ENCODE measurements around the gene MAP2K4. TPM values are rescaled to one million over a fixed set of nuclear protein-coding genes. Genes with fewer than 3 reads are reported as not detected.

Gene MAP2K4
- total RNA-seq, 4 donors from 2014 or later = 25.2 to 43.0 (median 33.2) TPM

GRCh38 chr17:12133183-12133582 lies 112.5 kb downstream of the MAP2K4 start:
- Histone ChIP-seq H3K27ac (no peak overlapping the region), H3K4me1 (no peaks in the 10 kb centered on the region), H3K27me3 (no peaks in the 10 kb centered on the region), H3K9me3 (peaks cover 0 to 7% (median 0%) of the 10 kb centered on the region in 3 donors), H3K4me3 (no peak overlapping the region), H3K36me3 (peaks cover 0 to 100% (median 0%) of the 10 kb centered on the region in 3 donors)
- intact Hi-C loops (cut with DNase I) = no loop called here
- DNase-seq = no peak
- TF ChIP-seq POLR2A (IDR thresholded peaks at IDR 0.05) (no peak), CTCF (IDR thresholded peaks at IDR 0.05) (no peak)
- 86% methylated on average over 6 of the region's 6 CpGs for WGBS, 2 donors

DNA sequence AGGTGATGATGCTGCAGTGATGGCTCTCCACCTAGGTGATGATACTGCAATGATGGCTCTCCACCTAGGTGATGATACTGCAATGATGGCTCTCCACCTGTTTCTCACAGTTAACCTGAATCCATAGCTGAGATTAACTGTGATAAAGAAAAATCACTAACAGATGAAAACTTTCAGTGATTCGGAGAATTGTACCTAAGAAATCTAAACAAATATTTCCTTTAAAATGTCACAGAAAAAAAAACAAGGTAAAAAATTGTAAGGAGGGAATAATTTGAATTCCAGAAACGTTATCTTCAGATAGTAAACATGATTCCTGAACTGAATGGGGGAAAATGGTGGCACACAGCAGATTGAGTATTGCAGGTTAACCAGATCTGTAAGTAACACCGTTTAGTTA lies 113.4 kb downstream of the MAP2K4 start:
- Histone ChIP-seq H3K4me1 (no peaks in the 10 kb centered on the region), H3K9me3 (peaks cover 0 to 7% (median 0%) of the 10 kb centered on the region in 3 donors), H3K4me3 (no peak overlapping the region), H3K27me3 (no peaks in the 10 kb centered on the region), H3K36me3 (peaks cover 0 to 100% (median 0%) of the 10 kb centered on the region in 3 donors), H3K27ac (no peak overlapping the region)
- WGBS, 2 donors = 67 to 78% methylated on average over 3 of the region's 3 CpGs
- no peak for TF ChIP-seq POLR2A (IDR thresholded peaks at IDR 0.05)
- TF ChIP-seq CTCF (IDR thresholded peaks at IDR 0.05) = no peak
- intact Hi-C loops (cut with DNase I) = no loop called here
- no peak for DNase-seq

DNA sequence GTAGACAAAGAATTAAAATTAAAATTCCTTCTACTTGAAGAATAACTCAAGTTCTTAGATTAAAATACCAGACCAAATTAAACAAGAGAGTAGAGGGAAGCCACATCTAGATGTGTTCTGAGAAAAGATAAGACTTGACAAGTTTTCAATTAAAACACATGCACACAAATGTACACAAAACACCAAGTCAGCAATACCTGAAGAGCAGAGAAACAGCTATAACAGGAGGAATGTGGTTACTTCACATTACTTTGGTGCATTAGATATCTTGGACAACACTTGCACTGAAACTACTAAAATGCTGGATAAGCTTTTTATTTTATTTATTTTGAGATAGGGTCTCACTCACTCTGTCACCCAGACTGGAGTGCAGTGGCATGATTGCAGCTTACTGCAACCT lies 113.9 kb downstream of the MAP2K4 start:
- Histone ChIP-seq H3K36me3 (peaks cover 0 to 100% (median 0%) of the 10 kb centered on the region in 3 donors), H3K27me3 (no peaks in the 10 kb centered on the region), H3K9me3 (peaks cover 0 to 7% (median 0%) of the 10 kb centered on the region in 3 donors), H3K4me3 (no peak overlapping the region), H3K4me1 (no peaks in the 10 kb centered on the region), H3K27ac (no peak overlapping the region)
- DNase-seq = no peak
- TF ChIP-seq CTCF (IDR thresholded peaks at IDR 0.05) = no peak
- TF ChIP-seq POLR2A (IDR thresholded peaks at IDR 0.05) = no peak
- intact Hi-C loops (cut with DNase I) = no loop called here

DNA sequence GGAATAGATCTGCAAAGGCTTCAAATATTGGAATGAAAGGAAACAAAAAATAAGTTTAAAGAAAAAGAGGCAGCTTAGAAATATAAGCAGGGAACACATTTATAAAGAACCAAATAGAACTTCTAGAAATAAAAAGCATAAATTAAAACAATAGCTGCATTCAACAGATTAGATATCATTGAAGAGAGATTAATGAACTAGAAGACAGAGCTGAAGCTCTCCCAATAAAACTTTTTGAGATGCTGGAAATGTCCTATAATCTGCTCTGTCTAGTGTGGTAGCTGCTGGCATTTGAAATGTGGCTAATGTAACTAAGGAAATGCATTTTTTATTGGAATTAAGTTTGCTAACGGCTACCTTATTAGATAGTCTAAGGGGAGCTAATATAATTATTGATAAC lies 115.6 kb downstream of the MAP2K4 start:
- no peak overlapping the region for H3K27ac ChIP-seq
- no peak overlapping the region for H3K4me3 ChIP-seq
- no peak for DNase-seq
- 92 to 100% methylated on average over 1 of the region's 1 CpG for WGBS, 2 donors
- H3K9me3 ChIP-seq = peaks cover 0 to 7% (median 0%) of the 10 kb centered on the region in 3 donors
- TF ChIP-seq CTCF (IDR thresholded peaks at IDR 0.05) (no peak), POLR2A (IDR thresholded peaks at IDR 0.05) (no peak)
- H3K27me3 ChIP-seq = no peaks in the 10 kb centered on the region
- intact Hi-C loops (cut with DNase I) = no loop called here
- H3K4me1 ChIP-seq = no peaks in the 10 kb centered on the region
- H3K36me3 ChIP-seq = peaks cover 0 to 100% (median 8%) of the 10 kb centered on the region in 3 donors

GRCh38 chr17:12136646-12137045 lies 116.0 kb downstream of the MAP2K4 start:
- Histone ChIP-seq H3K27me3 (no peaks in the 10 kb centered on the region), H3K9me3 (peaks cover 0 to 7% (median 0%) of the 10 kb centered on the region in 3 donors), H3K4me1 (no peaks in the 10 kb centered on the region), H3K27ac (no peak overlapping the region), H3K4me3 (no peak overlapping the region), H3K36me3 (peaks cover 0 to 100% (median 9%) of the 10 kb centered on the region in 3 donors)
- intact Hi-C loops (cut with DNase I) = no loop called here
- DNase-seq = no peak
- TF ChIP-seq POLR2A (IDR thresholded peaks at IDR 0.05) = no peak

GRCh38 chr17:12137859-12138258 lies 117.2 kb downstream of the MAP2K4 start:
- no peaks in the 10 kb centered on the region for H3K27me3 ChIP-seq
- DNase-seq = no peak
- no peak overlapping the region for H3K27ac ChIP-seq
- WGBS, 2 donors = 96 to 100% methylated on average over 1 of the region's 1 CpG
- intact Hi-C loops (cut with DNase I) = no loop called here
- TF ChIP-seq POLR2A (IDR thresholded peaks at IDR 0.05) (no peak), CTCF (IDR thresholded peaks at IDR 0.05) (no peak)
- no peak overlapping the region for H3K4me3 ChIP-seq
- H3K9me3 ChIP-seq = peaks cover 0 to 7% (median 0%) of the 10 kb centered on the region in 3 donors
- peaks cover 0 to 100% (median 12%) of the 10 kb centered on the region in 3 donors for H3K36me3 ChIP-seq
- no peaks in the 10 kb centered on the region for H3K4me1 ChIP-seq
